HepG2 (cell line): ENCODE data around the gene FAAP100.

Experiments used
- ELF4 ChIP-seq: sonication (generic); formaldehyde crosslinking; IDR thresholded peaks from 2 replicates; pipeline ENCODE4 v1.5.0; 2020; ENCODE audit warnings: missing genetic modification reagents, mild to moderate bottlenecking, moderate library complexity, borderline replicate concordance
- HMGXB3 ChIP-seq: sonication (generic); formaldehyde crosslinking; IDR thresholded peaks from 2 replicates; pipeline ENCODE4 v1.4.0; 2020; ENCODE audit warnings: missing genetic modification reagents, borderline replicate concordance
- IRF2 ChIP-seq: IDR thresholded peaks from 2 replicates; pipeline ENCODE4 v1.6.1; 2018; ENCODE audit warnings: missing genetic modification reagents, missing compliant biosample characterization
- MYNN ChIP-seq: sonication (generic); formaldehyde crosslinking; IDR thresholded peaks from 2 replicates; pipeline ENCODE4 v1.4.0; 2020; ENCODE audit warnings: mild to moderate bottlenecking, low read depth, missing genetic modification reagents
- PRDM10 ChIP-seq: sonication (generic); formaldehyde crosslinking; IDR thresholded peaks from 2 replicates; pipeline ENCODE4 v1.4.0; 2020; ENCODE audit warnings: low read depth, missing genetic modification reagents
- ZNF343 ChIP-seq: sonication (generic); formaldehyde crosslinking; IDR thresholded peaks from 2 replicates; pipeline ENCODE4 v1.4.0; 2020; ENCODE audit warnings: mild to moderate bottlenecking, missing genetic modification reagents
- ZNF572 ChIP-seq: sonication (generic); formaldehyde crosslinking; IDR thresholded peaks from 2 replicates; pipeline ENCODE4 v1.5.1; 2020; ENCODE audit warnings: mild to moderate bottlenecking, missing genetic modification reagents
- ZNF740 ChIP-seq: sonication (generic); formaldehyde crosslinking; IDR thresholded peaks from 2 replicates; pipeline ENCODE4 v1.4.0; 2020; ENCODE audit warnings: missing genetic modification reagents

- TF ChIP-seq MYNN (no peak), ZNF740 (CRISPR knock-in tag) (no peak), ELF4 (CRISPR knock-in tag) (no peak), PRDM10 (CRISPR knock-in tag) (no peak), HMGXB3 (no peak), ZNF343 (CRISPR knock-in tag) (no peak), IRF2 (CRISPR knock-in tag) (peak; percentile 54; the same call in 1 of the 2 replicates), ZNF572 (CRISPR knock-in tag) (no peak)
Measured at GRCh38 chr17:81601525-81602120, 49.5 kb upstream of the FAAP100 start.
